HG02623 (cell line): ENCODE results near the gene H2AZ2.
"Not testable (repeated sequence)": the region's sequence is repeated elsewhere in the genome, so short reads cannot be mapped to it uniquely, and the experiment has no call there.

Source experiments
- ATAC-seq: cut with Tn5 transposase; IDR thresholded peaks from one replicate; pipeline ENCODE4 v1.9.1; 2021; ENCODE audit warnings: moderate library complexity; ENCODE audit not compliant: unreplicated experiment

The H2AZ2 gene

DNA sequence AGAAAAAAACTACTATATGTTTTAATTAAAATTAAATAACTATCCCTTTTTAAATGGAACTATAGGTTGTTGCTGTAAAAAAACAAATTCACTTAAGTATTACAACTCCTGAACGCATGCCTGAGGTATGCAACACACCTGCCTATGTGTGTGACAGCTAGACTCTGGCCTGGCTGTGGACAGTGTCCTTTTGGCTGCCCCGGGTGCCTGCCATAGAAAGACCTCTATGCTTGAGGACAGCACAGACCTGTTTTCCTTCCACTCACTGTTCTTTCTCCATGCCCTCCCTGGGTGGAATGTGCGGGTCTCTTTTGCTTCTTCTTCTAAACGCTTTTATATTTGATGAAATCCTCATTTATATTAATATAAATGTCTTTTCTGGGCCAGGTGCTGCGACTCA is 57.9 kb downstream of the H2AZ2 start:
- no peak for ATAC-seq

DNA sequence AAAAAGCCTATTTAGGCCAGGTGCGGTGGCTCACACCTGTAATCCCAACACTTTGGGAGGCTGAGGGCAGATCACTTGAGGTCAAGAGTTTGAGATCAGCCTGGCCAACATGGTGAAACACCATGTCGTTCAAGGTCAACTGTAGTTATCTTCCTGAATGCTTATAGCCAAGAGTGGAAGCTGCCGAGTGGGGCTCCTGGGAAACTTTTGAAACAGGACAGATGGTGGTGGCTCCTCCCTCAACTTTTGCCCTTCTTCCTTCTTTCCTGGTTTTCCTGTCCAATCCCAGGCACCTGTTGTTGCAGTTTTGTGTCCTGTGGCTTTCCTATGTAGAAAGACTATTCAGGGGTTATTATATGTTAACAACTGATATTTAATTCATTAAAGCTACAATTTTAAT is 60.1 kb downstream of the H2AZ2 start:
- ATAC-seq = no peak

DNA sequence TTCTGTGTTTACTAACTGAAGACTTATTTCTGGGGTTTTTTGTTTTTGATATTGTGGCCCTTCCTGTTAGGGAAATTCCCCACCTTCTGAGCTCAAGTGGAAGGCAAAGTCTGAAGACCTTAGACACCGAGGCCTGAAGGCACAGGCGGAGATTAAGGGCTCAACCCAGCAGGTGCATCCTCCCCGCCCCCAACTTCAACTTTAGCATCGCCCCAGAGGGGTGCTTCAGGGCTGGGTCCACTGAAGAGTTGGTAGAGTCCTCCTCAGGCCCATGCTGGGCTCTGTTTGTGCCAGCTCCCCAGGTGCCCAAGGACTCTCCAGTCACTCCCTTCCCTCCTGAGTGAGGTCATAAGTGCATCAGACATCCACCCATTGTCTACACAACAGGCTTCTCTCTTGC is 60.8 kb downstream of the H2AZ2 start:
- no peak for ATAC-seq

DNA sequence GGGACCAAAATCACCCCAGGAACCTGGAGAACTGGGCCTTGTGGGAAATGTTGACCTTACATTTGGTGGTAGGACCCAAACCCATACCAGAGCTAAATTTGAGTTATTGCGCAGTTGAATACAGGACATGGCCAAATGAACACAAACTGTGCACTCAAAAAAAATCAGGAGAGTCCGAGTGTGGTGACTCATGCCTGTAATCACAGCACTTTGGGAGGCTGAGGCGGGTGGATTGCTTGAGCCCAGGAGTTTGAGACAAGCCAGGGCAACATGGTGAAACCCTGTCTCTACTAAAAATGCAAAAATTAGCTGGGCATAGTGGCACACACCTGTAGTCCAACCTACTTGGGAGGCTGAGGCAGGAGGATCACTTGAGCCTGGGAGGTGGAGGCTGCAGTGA is 62.7 kb downstream of the H2AZ2 start:
- not testable (repeated sequence) for ATAC-seq

DNA sequence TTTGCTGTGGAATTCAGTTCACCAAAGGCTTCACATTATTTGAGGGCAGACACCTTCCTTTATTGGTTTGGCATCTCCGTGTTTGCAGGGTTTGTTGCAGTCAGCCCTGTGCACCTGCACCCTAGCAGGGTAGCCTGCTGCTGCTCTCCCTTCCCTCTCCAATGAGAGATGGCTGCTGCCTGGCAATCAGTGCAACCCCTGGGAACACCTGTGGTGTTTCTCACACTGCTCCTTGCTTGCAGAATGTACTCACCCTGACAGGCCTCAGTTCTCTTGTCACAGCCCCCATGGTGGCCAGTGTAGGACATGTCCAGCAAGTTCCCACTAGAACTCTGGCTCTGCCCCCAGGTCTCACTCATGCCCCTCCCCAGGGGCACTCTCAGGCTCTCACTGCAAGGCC is 63.5 kb downstream of the H2AZ2 start:
- no peak for ATAC-seq

DNA sequence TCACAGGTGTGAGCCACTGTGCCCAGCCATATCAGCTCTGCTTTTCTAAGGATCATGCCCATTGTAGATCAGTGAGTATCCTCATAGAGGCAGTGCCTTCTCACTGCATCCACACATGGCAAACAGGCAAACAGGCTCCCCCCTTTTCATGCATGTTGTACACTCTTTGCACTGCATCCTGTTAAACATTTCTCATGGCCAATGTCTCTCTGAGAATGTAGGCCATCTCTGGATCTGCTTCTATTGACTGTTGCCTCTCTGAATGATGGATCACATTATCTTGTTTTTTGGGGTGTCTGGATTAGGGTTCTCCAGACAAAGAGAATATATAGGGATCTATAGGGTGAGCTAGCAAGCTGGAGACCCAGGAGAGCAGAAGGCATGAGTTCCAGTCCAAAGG is 64.5 kb downstream of the H2AZ2 start:
- no peak for ATAC-seq

DNA sequence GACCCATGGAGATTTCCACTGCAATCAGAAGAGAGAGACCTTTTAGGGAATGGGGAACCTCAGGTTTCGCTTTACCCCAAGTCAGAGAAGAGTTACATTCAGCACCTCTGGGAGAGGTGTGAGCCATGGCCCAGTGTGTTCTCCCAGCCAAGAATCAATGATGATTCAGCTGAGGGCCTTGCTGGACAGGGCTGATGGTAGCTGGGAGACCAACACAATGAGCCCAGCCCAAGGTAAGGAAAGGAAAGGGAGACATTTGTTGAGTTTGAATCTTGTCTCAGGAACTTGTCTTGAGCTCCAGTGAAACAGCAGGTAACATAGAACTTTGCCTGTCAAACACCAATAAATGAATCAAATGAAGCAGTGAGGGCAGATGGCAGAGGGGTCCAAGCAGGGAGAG is 65.4 kb downstream of the H2AZ2 start:
- no peak for ATAC-seq
